H9 (cell line): ENCODE results near the gene SIL1. TPM values are rescaled to one million over a fixed set of nuclear protein-coding genes. Genes with fewer than 3 reads are reported as not detected.

ENCODE experiments used
- DNase-seq: peaks from one replicate; pipeline ENCODE4 v3.0.0-alpha.2; 2017
- H2AFZ ChIP-seq: one replicate; pipeline ENCODE4 v1.6.1; 2013; ENCODE audit warnings: mild to moderate bottlenecking, low read length, control low read depth, moderate library complexity
- H2AK5ac ChIP-seq: 2 replicates; pipeline ENCODE4 v1.6.1; 2013; ENCODE audit warnings: low read length, control low read depth, mixed read lengths; ENCODE audit not compliant: insufficient read length
- H2BK120ac ChIP-seq: one replicate; pipeline ENCODE4 v1.6.1; 2013; ENCODE audit warnings: low read depth, mild to moderate bottlenecking, low read length, control low read depth, inconsistent platforms; ENCODE audit not compliant: poor library complexity, severe bottlenecking
- H2BK12ac ChIP-seq: 2 replicates; pipeline ENCODE4 v1.6.1; 2013; ENCODE audit warnings: low read length, control low read depth, mixed read lengths, low read depth; ENCODE audit not compliant: insufficient read length
- H2BK15ac ChIP-seq: 2 replicates; pipeline ENCODE4 v1.6.1; 2013; ENCODE audit warnings: low read depth, low read length, control low read depth
- H2BK20ac ChIP-seq: one replicate; pipeline ENCODE4 v1.6.1; 2013; ENCODE audit warnings: low read depth, mild to moderate bottlenecking, low read length, control low read depth, inconsistent platforms; ENCODE audit not compliant: poor library complexity, severe bottlenecking
- H2BK5ac ChIP-seq: 2 replicates; pipeline ENCODE4 v1.6.1; 2013; ENCODE audit warnings: low read length, control low read depth, mixed read lengths; ENCODE audit not compliant: insufficient read length
- H3K14ac ChIP-seq: 2 replicates; pipeline ENCODE4 v1.6.1; 2013; ENCODE audit warnings: low read length, control low read depth; ENCODE audit not compliant: insufficient read depth
- H3K18ac ChIP-seq: 2 replicates; pipeline ENCODE4 v1.6.1; 2013; ENCODE audit warnings: low read depth, mild to moderate bottlenecking, mixed read lengths, low read length, control low read depth; ENCODE audit not compliant: insufficient read length
- H3K23ac ChIP-seq: 2 replicates; pipeline ENCODE4 v1.6.1; 2013; ENCODE audit warnings: low read length, control low read depth, mixed read lengths, low read depth; ENCODE audit not compliant: insufficient read length
- H3K23me2 ChIP-seq: 2 replicates; pipeline ENCODE4 v1.6.1; 2013; ENCODE audit warnings: low read depth, mild to moderate bottlenecking, mixed read lengths, low read length, control low read depth; ENCODE audit not compliant: insufficient read length, poor library complexity, severe bottlenecking
- H3K27ac ChIP-seq: 2 replicates; pipeline ENCODE4 v1.5.1; 2013; ENCODE audit warnings: low read length, control low read depth, mixed read lengths, low read depth; ENCODE audit not compliant: insufficient read length
- H3K27me3 ChIP-seq: 2 replicates; pipeline ENCODE4 v1.6.1; 2013; ENCODE audit warnings: low read length, control low read depth, inconsistent platforms; ENCODE audit not compliant: insufficient read depth
- H3K4ac ChIP-seq: 2 replicates; pipeline ENCODE4 v1.6.1; 2013; ENCODE audit warnings: low read depth, mild to moderate bottlenecking, control low read depth, inconsistent platforms, low read length, moderate library complexity
- H3K4me1 ChIP-seq: 2 replicates; pipeline ENCODE4 v1.6.1; 2013; ENCODE audit warnings: low read length, control low read depth, inconsistent platforms; ENCODE audit not compliant: insufficient read depth
- H3K4me2 ChIP-seq: 2 replicates; pipeline ENCODE4 v1.6.1; 2013; ENCODE audit warnings: low read length, control low read depth, mixed read lengths; ENCODE audit not compliant: insufficient read length, insufficient read depth
- H3K56ac ChIP-seq: 2 replicates; pipeline ENCODE4 v1.6.1; 2013; ENCODE audit warnings: low read depth, mild to moderate bottlenecking, mixed read lengths, low read length, control low read depth; ENCODE audit not compliant: insufficient read length
- H3K79me1 ChIP-seq: 2 replicates; pipeline ENCODE4 v1.6.1; 2013; ENCODE audit warnings: low read depth, mild to moderate bottlenecking, moderate library complexity, low read length, control low read depth, inconsistent platforms; ENCODE audit not compliant: insufficient read depth, poor library complexity, severe bottlenecking
- H3K79me2 ChIP-seq: 2 replicates; pipeline ENCODE4 v1.6.1; 2013; ENCODE audit warnings: low read length, control low read depth, inconsistent platforms; ENCODE audit not compliant: insufficient read depth
- H3K9ac ChIP-seq: 2 replicates; pipeline ENCODE4 v1.6.1; 2013; ENCODE audit warnings: low read length, control low read depth, mixed read lengths; ENCODE audit not compliant: insufficient read length; ENCODE audit errors: extremely low read depth
- H3K9me3 ChIP-seq: one replicate; pipeline ENCODE4 v1.6.1; 2013; ENCODE audit warnings: low read depth, low read length, inconsistent platforms; ENCODE audit not compliant: control insufficient read depth
- H3T11ph ChIP-seq: one replicate; pipeline ENCODE4 v1.6.1; 2013; ENCODE audit warnings: mild to moderate bottlenecking, low read length, control low read depth, inconsistent platforms
- H4K20me1 ChIP-seq: one replicate; pipeline ENCODE4 v1.6.1; 2013; ENCODE audit not compliant: control insufficient read depth, insufficient read length, insufficient read depth
- H4K5ac ChIP-seq: 2 replicates; pipeline ENCODE4 v1.6.1; 2013; ENCODE audit warnings: low read depth, mild to moderate bottlenecking, mixed read lengths, low read length, control low read depth; ENCODE audit not compliant: insufficient read length
- H4K8ac ChIP-seq: replicated peaks from 2 replicates; pipeline ENCODE4 v1.6.1; 2013; ENCODE audit warnings: low read length, control low read depth, mixed read lengths, low read depth; ENCODE audit not compliant: insufficient read length
- H4K91ac ChIP-seq: 2 replicates; pipeline ENCODE4 v1.6.1; 2013; ENCODE audit warnings: low read depth, mild to moderate bottlenecking, moderate library complexity, mixed read lengths, low read length, control low read depth; ENCODE audit not compliant: insufficient read length
- H3K27ac Mint-ChIP-seq, 3 experiments: 2 replicates in 2 of 3; 3 replicates in 1 of 3; pipeline ENCODE4 v1.8.0; 2020 to 2021; ENCODE audit warnings: mixed read lengths in 3 of 3, mild to moderate bottlenecking in 1 of 3, moderate library complexity in 1 of 3
- H3K27me3 Mint-ChIP-seq: 2 replicates; pipeline ENCODE4 v1.8.0; 2021; ENCODE audit warnings: low read depth, mild to moderate bottlenecking, moderate library complexity, mixed read lengths
- H3K36me3 Mint-ChIP-seq, 3 experiments: 2 replicates in 2 of 3; 3 replicates in 1 of 3; pipeline ENCODE4 v1.8.0; 2020 to 2021; ENCODE audit warnings: low read depth in 3 of 3, mixed read lengths in 3 of 3; ENCODE audit not compliant: insufficient read depth in 1 of 3
- H3K4me1 Mint-ChIP-seq, 2 experiments: 2 replicates each; pipeline ENCODE4 v1.8.0; 2020; ENCODE audit warnings: mixed read lengths in 2 of 2
- H3K4me3 Mint-ChIP-seq, 2 experiments: 2 replicates in 1 of 2; 3 replicates in 1 of 2; pipeline ENCODE4 v1.8.0; 2020 to 2021; ENCODE audit warnings: mild to moderate bottlenecking in 2 of 2, mixed read lengths in 2 of 2, moderate library complexity in 1 of 2
- H3K9me3 Mint-ChIP-seq, 2 experiments: 2 replicates in 1 of 2; 3 replicates in 1 of 2; pipeline ENCODE4 v1.8.0; 2020; ENCODE audit warnings: mild to moderate bottlenecking in 2 of 2, mixed read lengths in 2 of 2, moderate library complexity in 1 of 2
- WGBS: extraction: QIAGEN DNeasy Blood & Tissue Kit; methylation state at CpG from one replicate; pipeline ENCODE4 v1.1.7; 2013; ENCODE audit warnings: missing lambda C conversion rate, low lambda C conversion rate, mixed read lengths; ENCODE audit not compliant: insufficient read length; ENCODE audit errors: extremely low coverage; 5-methylcytosine and 5-hydroxymethylcytosine counted together
- total RNA-seq: library from RNA; stranded (reverse); gene quantifications from 2 replicates; pipeline ENCODE4 v1.2.1, GENCODE V29; 2021
- TF ChIP-seq, protein P1 (sequence below): fragments of 200-600 bp; sonication (generic); conservative IDR thresholded peaks from 3 replicates; pipeline ENCODE4 v1.8.0; 2021; ENCODE audit warnings: antibody characterized with exemption, mild to moderate bottlenecking

Gene SIL1
- total RNA-seq, 1 experiment from 2014 or later: 10.6 TPM

DNA sequence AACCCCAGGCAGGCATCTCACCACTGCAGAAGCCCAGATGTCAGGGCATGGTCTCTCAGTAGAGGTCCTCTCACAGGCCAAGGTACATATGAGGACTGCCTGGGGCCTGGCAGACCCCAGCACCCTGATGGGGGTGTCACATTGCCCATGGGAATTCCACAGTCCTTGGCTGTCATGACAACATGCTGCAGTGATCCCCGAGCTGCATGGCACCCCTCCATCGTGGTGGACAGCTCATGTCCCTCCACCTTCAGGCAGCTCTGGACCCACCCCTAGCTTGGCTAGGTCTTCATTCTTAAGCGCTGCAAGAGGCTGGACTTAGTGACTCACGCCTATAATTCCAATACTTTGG is 249.0 kb downstream of the SIL1 start:
- WGBS: no CpG with 5 or more reads among the region's 4 CpGs
- Histone ChIP-seq H2BK15ac (no peak overlapping the region), H3K27me3 (no peaks in the 10 kb centered on the region), H2BK120ac (no peak overlapping the region), H3K9me3 (no peaks in the 10 kb centered on the region), H4K8ac (no peak overlapping the region), H4K91ac (no peak overlapping the region), H3K23me2 (no peaks in the 10 kb centered on the region), H2BK12ac (no peak overlapping the region), H2AFZ (no peak overlapping the region), H3K23ac (no peak overlapping the region), H3K79me1 (no peaks in the 10 kb centered on the region), H3K4me1 (no peaks in the 10 kb centered on the region), H3T11ph (no peak overlapping the region), H2AK5ac (no peak overlapping the region), H4K20me1 (no peaks in the 10 kb centered on the region), H3K79me2 (no peaks in the 10 kb centered on the region), H2BK5ac (no peak overlapping the region), H3K18ac (no peak overlapping the region), H3K56ac (no peak overlapping the region), H3K27ac (no peak overlapping the region), H3K9ac (no peak overlapping the region), H3K4ac (no peak overlapping the region), H2BK20ac (no peak overlapping the region), H3K14ac (no peak overlapping the region), H3K4me2 (no peak overlapping the region), H4K5ac (no peak overlapping the region)
- Mint-ChIP-seq H3K27ac (no peak overlapping the region), H3K36me3 (peaks cover 0 to 3% (median 0%) of the 10 kb centered on the region in 3 experiments; a peak in 1 of 7 replicates), H3K27me3 (0 out of 2 replicates have a peak, but pooled peaks cover 1% of the 10 kb centered on the region), H3K4me3 (no peak overlapping the region), H3K9me3 (no peaks in the 10 kb centered on the region), H3K4me1 (peaks cover 22 to 32% of the 10 kb centered on the region in 2 experiments)
- TF ChIP-seq, protein P1, sequence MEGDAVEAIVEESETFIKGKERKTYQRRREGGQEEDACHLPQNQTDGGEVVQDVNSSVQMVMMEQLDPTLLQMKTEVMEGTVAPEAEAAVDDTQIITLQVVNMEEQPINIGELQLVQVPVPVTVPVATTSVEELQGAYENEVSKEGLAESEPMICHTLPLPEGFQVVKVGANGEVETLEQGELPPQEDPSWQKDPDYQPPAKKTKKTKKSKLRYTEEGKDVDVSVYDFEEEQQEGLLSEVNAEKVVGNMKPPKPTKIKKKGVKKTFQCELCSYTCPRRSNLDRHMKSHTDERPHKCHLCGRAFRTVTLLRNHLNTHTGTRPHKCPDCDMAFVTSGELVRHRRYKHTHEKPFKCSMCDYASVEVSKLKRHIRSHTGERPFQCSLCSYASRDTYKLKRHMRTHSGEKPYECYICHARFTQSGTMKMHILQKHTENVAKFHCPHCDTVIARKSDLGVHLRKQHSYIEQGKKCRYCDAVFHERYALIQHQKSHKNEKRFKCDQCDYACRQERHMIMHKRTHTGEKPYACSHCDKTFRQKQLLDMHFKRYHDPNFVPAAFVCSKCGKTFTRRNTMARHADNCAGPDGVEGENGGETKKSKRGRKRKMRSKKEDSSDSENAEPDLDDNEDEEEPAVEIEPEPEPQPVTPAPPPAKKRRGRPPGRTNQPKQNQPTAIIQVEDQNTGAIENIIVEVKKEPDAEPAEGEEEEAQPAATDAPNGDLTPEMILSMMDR: no peak
- DNase-seq: no peak
